PC-3 (cell line): ENCODE data around the gene GAS2L1. TPM values are rescaled to one million over a fixed set of nuclear protein-coding genes. Genes with fewer than 3 reads are reported as not detected.

Source experiments
- ATAC-seq: fragments of 200-7000 bp; cut with Tn5 transposase; 2 replicates; pipeline ENCODE4 v1.9.1; 2020; ENCODE audit warnings: mild to moderate bottlenecking, moderate library complexity
- BruUV-seq: library from RNA; stranded (reverse); fragments of 400-500 nt; replicated peaks from 2 replicates; lab custom pipeline; 2021; lab: Mats Ljungman, UMichigan
- CTCF ChIA-PET: fragments of 300-600 bp; sonication (Branson Sonifier 250); formaldehyde crosslinking; loops from one replicate; lab custom pipeline; 2022; ENCODE audit warnings: antibody characterized with exemption; lab: Charles Lee
- POLR2A ChIA-PET: fragments of 300-600 bp; sonication (Branson Sonifier 250); formaldehyde crosslinking; loops from one replicate; lab custom pipeline; 2022; ENCODE audit warnings: antibody characterized with exemption; ENCODE audit not compliant: unreplicated experiment; lab: Charles Lee
- DNase-seq: peaks from one replicate; pipeline ENCODE4 v3.0.0-alpha.2; 2015
- H2AFZ ChIP-seq: fragments of 300-600 bp; sonication (generic); 2 replicates; pipeline ENCODE4 v1.6.0; 2016; ENCODE audit warnings: antibody characterized with exemption, low read length
- H3F3A ChIP-seq: fragments of 300-600 bp; sonication (generic); one replicate; pipeline ENCODE4 v1.6.0; 2017; ENCODE audit warnings: antibody characterized with exemption, low read length, control low read depth, mild to moderate bottlenecking; ENCODE audit not compliant: unreplicated experiment
- H3K27ac ChIP-seq: fragments of 300-600 bp; sonication (generic); 2 replicates; pipeline ENCODE4 v1.5.1; 2016; ENCODE audit warnings: mild to moderate bottlenecking, low read length
- H3K27me3 ChIP-seq: fragments of 300-600 bp; sonication (generic); 2 replicates; pipeline ENCODE4 v1.6.1; 2016; ENCODE audit warnings: low read length, mixed read lengths
- H3K36me3 ChIP-seq: fragments of 300-600 bp; sonication (generic); 2 replicates; pipeline ENCODE4 v1.6.1; 2016; ENCODE audit warnings: low read depth, mixed run types, low read length, mixed read lengths
- H3K4me1 ChIP-seq: fragments of 300-600 bp; sonication (generic); 2 replicates; pipeline ENCODE4 v1.5.1; 2016; ENCODE audit warnings: low read length; ENCODE audit not compliant: insufficient read depth
- H3K4me2 ChIP-seq: fragments of 300-600 bp; sonication (generic); 2 replicates; pipeline ENCODE4 v1.6.0; 2016; ENCODE audit warnings: low read length
- H3K4me3 ChIP-seq: fragments of 300-600 bp; sonication (generic); 2 replicates; pipeline ENCODE4 v1.5.1; 2016; ENCODE audit warnings: mild to moderate bottlenecking, low read length, mixed read lengths
- H3K79me2 ChIP-seq: fragments of 300-600 bp; sonication (generic); 2 replicates; pipeline ENCODE4 v1.6.1; 2017; ENCODE audit warnings: low read length, mixed read lengths
- H3K9ac ChIP-seq: fragments of 300-600 bp; sonication (generic); 2 replicates; pipeline ENCODE4 v1.6.0; 2016; ENCODE audit warnings: mild to moderate bottlenecking, low read length
- H3K9me2 ChIP-seq: fragments of 300-600 bp; sonication (generic); replicated peaks from 2 replicates; pipeline ENCODE4 v1.6.1; 2016; ENCODE audit warnings: mixed run types, low read length, mixed read lengths
- H3K9me3 ChIP-seq: fragments of 300-600 bp; sonication (generic); 2 replicates; pipeline ENCODE4 v1.6.1; 2016; ENCODE audit warnings: low read length, mixed read lengths
- H4K20me1 ChIP-seq: fragments of 300-600 bp; sonication (generic); 2 replicates; pipeline ENCODE4 v1.6.1; 2016; ENCODE audit warnings: low read length, mixed read lengths
- CTCF ChIP-seq: fragments of 300-600 bp; sonication (generic); conservative IDR thresholded peaks from 2 replicates; pipeline ENCODE4 v1.5.1; 2017; ENCODE audit warnings: antibody characterized with exemption, low read depth, mild to moderate bottlenecking, low read length
- EZH2 ChIP-seq: fragments of 300-600 bp; sonication (generic); IDR thresholded peaks from one replicate; pipeline ENCODE4 v1.6.1; 2017; ENCODE audit warnings: antibody characterized with exemption, mild to moderate bottlenecking, low read length; ENCODE audit not compliant: unreplicated experiment
- EZH2phosphoT487 ChIP-seq: fragments of 300-600 bp; sonication (generic); IDR thresholded peaks from 2 replicates; pipeline ENCODE4 v1.6.1; 2018; ENCODE audit warnings: mild to moderate bottlenecking, antibody characterized with exemption, low read length, borderline replicate concordance
- intact Hi-C: fragments of 100-400 bp; cut with micrococcal nuclease; formaldehyde crosslinking; loops from 2 replicates; pipeline ENCODE4 v1.9.0; 2023
- total RNA-seq: library from RNA; depleted of rRNA; stranded (reverse); fragments of >200 nt; gene quantifications from 2 replicates; pipeline ENCODE4 v1.2.3, GENCODE V29; 2014

The GAS2L1 gene
- total RNA-seq, 1 experiment from 2014 or later: 58.4 TPM

- DNase-seq: no peak
- TF ChIP-seq EZH2 (no peak), EZH2phosphoT487 (no peak), CTCF (no peak)
- intact Hi-C loops: no loop called here
- Histone ChIP-seq H3K27me3 (no peaks in the 10 kb centered on the region), H3K4me3 (no peak overlapping the region), H3K27ac (no peak overlapping the region), H3K79me2 (peaks cover 100% of the 10 kb centered on the region), H4K20me1 (peaks cover 88% of the 10 kb centered on the region), H3K9ac (no peak overlapping the region), H3K4me2 (no peak overlapping the region), H3K4me1 (peaks cover 17% of the 10 kb centered on the region), H3K9me2 (no peaks in the 10 kb centered on the region), H3K36me3 (peaks cover 70% of the 10 kb centered on the region), H3K9me3 (no peaks in the 10 kb centered on the region), H3F3A (peaks cover 3% of the 10 kb centered on the region), H2AFZ (no peak overlapping the region)
- ChIA-PET POLR2A (interaction anchor here (0.6 kb wide), 1 partner anchor 112 kb away, joined by 3 read pairs; no protein-coding TSS in a partner anchor), CTCF (no interaction called here)
- BruUV-seq: no TSS peak
- ATAC-seq: no peak
Observed at GRCh38 chr22:29272624-29273023, 33.8 kb upstream of the GAS2L1 start.

GRCh38 chr22:29275167-29275566 lies 31.3 kb upstream of the GAS2L1 start:
- intact Hi-C loops: no loop called here
- Histone ChIP-seq H3K27me3 (no peaks in the 10 kb centered on the region), H2AFZ (no peak overlapping the region), H3K79me2 (peaks cover 97% of the 10 kb centered on the region), H3K9me3 (no peaks in the 10 kb centered on the region), H3K4me3 (no peak overlapping the region), H3K36me3 (peaks cover 86% of the 10 kb centered on the region), H3F3A (peaks cover 3% of the 10 kb centered on the region), H3K27ac (no peak overlapping the region), H3K4me2 (no peak overlapping the region), H4K20me1 (peaks cover 86% of the 10 kb centered on the region), H3K4me1 (peaks cover 14% of the 10 kb centered on the region), H3K9me2 (no peaks in the 10 kb centered on the region), H3K9ac (no peak overlapping the region)
- no peak for DNase-seq
- no TSS peak for BruUV-seq
- POLR2A ChIA-PET: no interaction called here
- CTCF ChIA-PET: no interaction called here
- no peak for ATAC-seq
- TF ChIP-seq EZH2: no peak
- no peak for TF ChIP-seq CTCF
- no peak for TF ChIP-seq EZH2phosphoT487

- peaks cover 82% of the 10 kb centered on the region for H3K36me3 ChIP-seq
- no peak overlapping the region for H3K4me3 ChIP-seq
- BruUV-seq: no TSS peak
- POLR2A ChIA-PET: no interaction called here
- no peak overlapping the region for H3K4me2 ChIP-seq
- no peaks in the 10 kb centered on the region for H3K9me3 ChIP-seq
- H4K20me1 ChIP-seq: peaks cover 81% of the 10 kb centered on the region
- H3K27me3 ChIP-seq: no peaks in the 10 kb centered on the region
- intact Hi-C loops: no loop called here
- CTCF ChIA-PET: no interaction called here
- H3K9me2 ChIP-seq: no peaks in the 10 kb centered on the region
- H2AFZ ChIP-seq: no peak overlapping the region
- H3K4me1 ChIP-seq: peaks cover 7% of the 10 kb centered on the region
- H3K79me2 ChIP-seq: peaks cover 92% of the 10 kb centered on the region
- no peak for ATAC-seq
- no peak overlapping the region for H3K27ac ChIP-seq
- TF ChIP-seq EZH2: no peak
- TF ChIP-seq CTCF: no peak
- no peak for TF ChIP-seq EZH2phosphoT487
- DNase-seq: no peak
- H3F3A ChIP-seq: peaks cover 3% of the 10 kb centered on the region
- H3K9ac ChIP-seq: no peak overlapping the region
Observed at GRCh38 chr22:29275819-29276565, 30.5 kb upstream of the GAS2L1 start.
